Nephron (organoid): ENCODE results near the gene FES.

ENCODE experiments used
- H3K27ac Mint-ChIP-seq, 3 experiments: 2 replicates each; pipeline ENCODE4 v1.8.0; 2020; ENCODE audit warnings: mixed read lengths in 3 of 3, mild to moderate bottlenecking in 2 of 3, moderate library complexity in 1 of 3
- H3K27me3 Mint-ChIP-seq: 2 replicates; pipeline ENCODE4 v1.8.0; 2021; ENCODE audit warnings: low read depth, mild to moderate bottlenecking, moderate library complexity, mixed read lengths
- H3K36me3 Mint-ChIP-seq: 2 replicates; pipeline ENCODE4 v1.8.0; 2020; ENCODE audit warnings: low read depth, mixed read lengths
- H3K4me1 Mint-ChIP-seq: 2 replicates; pipeline ENCODE4 v1.8.0; 2020; ENCODE audit warnings: mixed read lengths
- H3K4me3 Mint-ChIP-seq, 3 experiments: 2 replicates each; pipeline ENCODE4 v1.8.0; 2020; ENCODE audit warnings: mild to moderate bottlenecking in 3 of 3, mixed read lengths in 3 of 3, moderate library complexity in 2 of 3
- H3K9me3 Mint-ChIP-seq: 2 replicates; pipeline ENCODE4 v1.8.0; 2020; ENCODE audit warnings: mixed read lengths
- TF ChIP-seq, protein P1 (sequence below), 3 experiments: fragments of 200-600 bp; sonication (generic); IDR thresholded peaks; one replicate each; pipeline ENCODE4 v1.5.0; 2021; ENCODE audit warnings: antibody characterized with exemption in 3 of 3; ENCODE audit not compliant: unreplicated experiment in 3 of 3

Gene FES

DNA sequence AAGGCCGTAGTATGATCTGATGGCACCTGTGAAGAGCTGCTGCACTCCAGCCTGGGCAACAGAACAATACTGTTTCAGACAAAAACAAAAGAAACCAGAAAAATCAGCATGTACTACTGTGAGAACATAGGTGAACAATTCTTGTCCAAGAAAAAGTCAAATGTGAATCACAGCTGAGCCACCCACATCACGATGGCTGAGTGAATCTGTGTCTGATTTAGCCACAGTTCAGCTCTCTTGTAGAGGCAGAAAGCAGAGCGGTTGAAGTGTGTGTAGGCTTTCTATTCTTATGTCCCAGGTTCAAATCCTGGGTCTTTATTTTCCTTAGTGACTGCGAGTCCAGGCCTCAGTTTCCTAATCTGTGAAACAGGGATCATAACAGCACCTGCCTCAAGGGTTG, 20.3 kb upstream of the FES start:
- TF ChIP-seq, protein P1, sequence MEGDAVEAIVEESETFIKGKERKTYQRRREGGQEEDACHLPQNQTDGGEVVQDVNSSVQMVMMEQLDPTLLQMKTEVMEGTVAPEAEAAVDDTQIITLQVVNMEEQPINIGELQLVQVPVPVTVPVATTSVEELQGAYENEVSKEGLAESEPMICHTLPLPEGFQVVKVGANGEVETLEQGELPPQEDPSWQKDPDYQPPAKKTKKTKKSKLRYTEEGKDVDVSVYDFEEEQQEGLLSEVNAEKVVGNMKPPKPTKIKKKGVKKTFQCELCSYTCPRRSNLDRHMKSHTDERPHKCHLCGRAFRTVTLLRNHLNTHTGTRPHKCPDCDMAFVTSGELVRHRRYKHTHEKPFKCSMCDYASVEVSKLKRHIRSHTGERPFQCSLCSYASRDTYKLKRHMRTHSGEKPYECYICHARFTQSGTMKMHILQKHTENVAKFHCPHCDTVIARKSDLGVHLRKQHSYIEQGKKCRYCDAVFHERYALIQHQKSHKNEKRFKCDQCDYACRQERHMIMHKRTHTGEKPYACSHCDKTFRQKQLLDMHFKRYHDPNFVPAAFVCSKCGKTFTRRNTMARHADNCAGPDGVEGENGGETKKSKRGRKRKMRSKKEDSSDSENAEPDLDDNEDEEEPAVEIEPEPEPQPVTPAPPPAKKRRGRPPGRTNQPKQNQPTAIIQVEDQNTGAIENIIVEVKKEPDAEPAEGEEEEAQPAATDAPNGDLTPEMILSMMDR (IDR thresholded peaks at IDR 0.05; ENCODE audit: unreplicated experiment in 3 of 3) = no peak
- H3K4me1 Mint-ChIP-seq = peaks cover 8% of the 10 kb centered on the region
- H3K36me3 Mint-ChIP-seq = no peaks in the 10 kb centered on the region
- no peak overlapping the region for H3K27ac Mint-ChIP-seq
- H3K27me3 Mint-ChIP-seq = peaks cover 17% of the 10 kb centered on the region
- H3K9me3 Mint-ChIP-seq = no peaks in the 10 kb centered on the region
- no peak overlapping the region for H3K4me3 Mint-ChIP-seq

DNA sequence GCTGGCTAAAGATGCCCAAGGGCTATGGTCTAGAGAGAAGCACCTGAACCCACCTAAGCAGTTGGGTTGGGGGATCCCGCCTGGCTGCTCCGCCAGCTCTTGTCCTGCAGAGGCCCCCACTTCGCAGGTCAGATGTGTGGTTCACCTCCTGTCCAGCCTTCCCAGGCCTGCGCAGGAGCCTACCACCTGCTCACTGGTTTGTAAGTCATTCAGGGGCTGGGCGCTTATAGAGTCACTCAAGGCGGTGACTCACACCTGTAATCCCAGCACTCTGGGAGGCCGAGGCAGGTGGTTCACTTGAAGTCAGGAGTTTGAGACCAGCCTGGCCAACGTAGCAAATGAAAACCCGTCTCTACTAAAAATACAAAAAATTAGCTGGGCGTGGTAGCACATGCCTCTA, 19.8 kb upstream of the FES start:
- Mint-ChIP-seq H3K9me3 (no peaks in the 10 kb centered on the region), H3K4me3 (no peak overlapping the region), H3K4me1 (peaks cover 12% of the 10 kb centered on the region), H3K36me3 (no peaks in the 10 kb centered on the region), H3K27me3 (peaks cover 17% of the 10 kb centered on the region), H3K27ac (no peak overlapping the region)
- TF ChIP-seq, protein P1 (IDR thresholded peaks at IDR 0.05; ENCODE audit: unreplicated experiment in 3 of 3) = no peak

DNA sequence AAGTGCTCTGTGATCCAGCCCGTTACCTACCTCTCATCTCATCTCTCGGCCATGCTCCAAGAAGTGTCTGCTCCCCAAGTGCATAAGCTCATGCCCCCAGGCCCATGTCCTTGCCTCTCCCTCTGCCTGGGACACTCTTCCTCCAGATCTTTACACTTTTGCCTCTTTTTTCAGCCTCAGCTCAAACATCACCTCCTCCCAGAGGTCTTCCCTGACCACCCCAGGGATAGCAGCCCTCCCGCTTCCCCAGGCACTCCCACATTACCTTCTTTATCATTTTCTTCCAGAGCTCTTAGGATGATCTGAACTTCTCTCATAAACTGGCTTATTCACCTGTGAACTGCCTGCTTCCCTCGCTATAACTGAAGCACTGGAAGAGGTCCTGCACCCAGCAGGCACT, 18.6 kb upstream of the FES start:
- Mint-ChIP-seq H3K9me3 (no peaks in the 10 kb centered on the region), H3K4me1 (peaks cover 24% of the 10 kb centered on the region), H3K27ac (no peak overlapping the region), H3K27me3 (peaks cover 17% of the 10 kb centered on the region), H3K36me3 (no peaks in the 10 kb centered on the region), H3K4me3 (no peak overlapping the region)
- TF ChIP-seq, protein P1 (IDR thresholded peaks at IDR 0.05; ENCODE audit: unreplicated experiment in 3 of 3) = no peak

DNA sequence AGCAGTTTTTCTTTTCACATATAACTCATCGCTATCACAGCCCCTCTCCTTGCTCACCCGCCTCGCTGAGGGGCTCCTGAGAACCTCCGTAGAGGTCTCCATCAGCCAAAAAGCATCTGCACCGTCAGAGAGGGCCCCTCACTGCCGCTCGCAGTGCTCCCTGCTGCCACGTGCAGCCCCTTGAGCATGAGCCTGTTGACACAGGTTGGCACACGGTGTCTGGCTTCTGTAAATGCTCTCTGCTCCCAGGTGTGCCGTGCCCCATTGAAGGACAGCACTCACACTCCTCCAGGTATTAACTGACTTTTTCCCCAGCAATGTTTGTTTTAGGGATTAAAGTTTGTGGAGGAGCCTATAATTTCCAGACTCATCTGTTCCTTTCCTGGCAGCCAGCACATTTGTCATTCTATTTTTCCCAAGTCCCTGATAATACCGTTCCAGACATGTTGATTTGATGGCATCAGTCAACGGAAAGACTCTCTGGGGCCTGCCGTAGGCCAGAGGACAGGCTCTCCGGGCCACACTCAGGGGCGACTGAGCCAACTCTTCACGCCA, 18.1 kb upstream of the FES start:
- Mint-ChIP-seq H3K9me3 (no peaks in the 10 kb centered on the region), H3K4me3 (no peak overlapping the region), H3K27ac (no peak overlapping the region), H3K36me3 (no peaks in the 10 kb centered on the region), H3K4me1 (peaks cover 27% of the 10 kb centered on the region), H3K27me3 (peaks cover 17% of the 10 kb centered on the region)
- TF ChIP-seq, protein P1 (IDR thresholded peaks at IDR 0.05; ENCODE audit: unreplicated experiment in 3 of 3) = no peak

DNA sequence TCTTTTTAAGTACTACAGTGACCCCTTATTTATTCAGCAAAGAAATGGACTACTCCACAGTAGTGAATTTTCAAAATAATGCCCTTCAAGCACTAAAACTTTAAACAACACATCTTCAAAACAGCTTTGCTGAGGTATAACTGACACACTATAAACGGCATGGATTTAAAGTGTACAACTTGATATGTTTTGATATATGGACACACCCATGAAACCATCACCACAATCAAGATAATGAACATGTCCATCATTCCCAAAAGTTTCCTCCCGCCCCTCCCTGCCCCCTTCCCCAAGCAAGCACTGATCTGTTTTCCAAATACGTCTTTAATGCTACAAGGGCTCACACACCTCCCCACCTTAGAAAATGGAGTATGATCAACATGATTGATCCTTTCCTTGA, 17.5 kb upstream of the FES start:
- H3K4me1 Mint-ChIP-seq = peaks cover 27% of the 10 kb centered on the region
- no peaks in the 10 kb centered on the region for H3K9me3 Mint-ChIP-seq
- H3K36me3 Mint-ChIP-seq = no peaks in the 10 kb centered on the region
- H3K27me3 Mint-ChIP-seq = peaks cover 17% of the 10 kb centered on the region
- TF ChIP-seq, protein P1 (IDR thresholded peaks at IDR 0.05; ENCODE audit: unreplicated experiment in 3 of 3) = no peak
- H3K27ac Mint-ChIP-seq = no peak overlapping the region
- no peak overlapping the region for H3K4me3 Mint-ChIP-seq

DNA sequence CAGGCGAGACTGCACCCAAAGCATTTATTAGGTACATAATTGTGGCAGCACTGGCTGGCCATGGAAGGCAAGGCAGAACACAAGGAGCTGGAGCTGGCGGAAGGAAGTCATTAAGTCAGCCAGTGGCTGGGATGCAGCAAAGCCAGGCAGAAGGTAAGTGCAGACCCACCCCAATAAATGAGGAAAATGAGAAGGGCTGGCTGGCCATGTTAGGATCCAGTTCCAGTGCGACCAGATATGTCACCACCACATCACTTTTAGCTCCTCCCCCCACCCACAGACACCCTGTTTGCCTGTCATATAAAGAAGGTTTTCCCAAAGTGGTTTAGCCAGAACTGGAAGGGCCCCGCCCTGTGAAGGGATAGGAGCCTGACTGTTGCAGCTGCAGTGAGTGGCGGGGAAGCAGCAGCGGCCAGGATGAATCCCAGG, 16.0 kb upstream of the FES start, which contains the start of gene FURIN:
FURIN (plus strand) TSS at position 328 of the 429 bp plus-strand sequence. CDS start 7,153 bp downstream, outside the sequence.
- Mint-ChIP-seq H3K36me3 (no peaks in the 10 kb centered on the region), H3K27me3 (peaks cover 17% of the 10 kb centered on the region), H3K4me1 (peaks cover 39% of the 10 kb centered on the region), H3K27ac (peak within 1 kb of the TSS; percentile 60 to 96 (median 80)), H3K4me3 (peak within 1 kb of the TSS; percentile 84 to 93 (median 91)), H3K9me3 (no peaks in the 10 kb centered on the region)
- TF ChIP-seq, protein P1 (IDR thresholded peaks at IDR 0.05; ENCODE audit: unreplicated experiment in 3 of 3) = no peak
